ENCODE results near the gene WBP2NL. TPM values are rescaled to one million over a fixed set of nuclear protein-coding genes. Genes with fewer than 3 reads are reported as not detected.

WBP2NL gene
- polyA plus RNA-seq, 12 donors: 0.50 to 4.1 (median 1.6) TPM; not detected in 2

DNA sequence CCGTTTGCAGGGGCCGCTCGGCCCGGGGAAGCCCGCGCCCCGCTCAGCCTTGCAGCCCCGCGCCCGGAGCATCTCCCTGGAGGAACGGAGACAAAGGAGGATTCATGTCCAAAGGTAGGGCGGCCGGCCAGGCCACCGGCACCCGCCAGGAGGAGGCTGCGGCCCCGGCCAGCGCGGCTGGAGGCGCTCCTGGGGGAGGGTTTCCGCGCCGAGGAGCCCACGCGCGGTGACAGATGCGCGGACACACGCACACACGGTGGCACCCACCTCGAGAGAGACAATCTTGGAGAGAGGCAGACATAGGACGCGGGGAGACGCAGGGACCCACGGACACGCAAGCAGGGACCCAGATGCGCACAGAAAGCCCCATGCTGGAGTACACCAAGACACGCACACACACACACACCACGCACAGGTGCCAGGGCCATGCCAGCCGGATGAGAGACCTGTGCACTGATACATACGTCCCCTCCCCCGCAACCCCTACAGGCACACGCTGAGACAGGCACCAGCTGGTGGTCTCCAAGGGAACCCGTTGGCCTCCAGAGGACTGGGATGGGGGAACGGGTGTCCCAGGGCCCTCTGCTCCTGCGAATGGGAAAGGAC is 21.5 kb upstream of the WBP2NL start:
- no peak for DNase-seq

DNA sequence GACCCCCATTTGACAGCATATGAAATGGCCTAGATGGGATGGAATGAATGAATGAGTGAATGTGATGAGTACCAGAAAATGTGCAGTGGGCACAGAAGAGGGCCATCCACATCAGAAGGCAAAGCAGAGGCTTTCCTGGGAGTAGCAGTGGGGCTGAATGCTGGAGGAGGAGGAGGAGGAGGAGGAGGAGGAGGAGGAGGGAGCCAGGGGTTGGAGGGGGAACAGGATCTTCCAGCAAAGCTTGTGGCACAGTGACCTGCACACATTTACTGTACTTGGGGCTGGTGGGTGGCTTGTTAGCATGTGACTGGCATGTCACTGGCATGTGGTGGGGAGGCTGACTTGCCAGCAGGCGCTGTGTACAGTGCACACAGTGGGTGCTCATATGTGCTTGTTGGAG is 19.9 kb upstream of the WBP2NL start:
- DNase-seq: no peak

DNA sequence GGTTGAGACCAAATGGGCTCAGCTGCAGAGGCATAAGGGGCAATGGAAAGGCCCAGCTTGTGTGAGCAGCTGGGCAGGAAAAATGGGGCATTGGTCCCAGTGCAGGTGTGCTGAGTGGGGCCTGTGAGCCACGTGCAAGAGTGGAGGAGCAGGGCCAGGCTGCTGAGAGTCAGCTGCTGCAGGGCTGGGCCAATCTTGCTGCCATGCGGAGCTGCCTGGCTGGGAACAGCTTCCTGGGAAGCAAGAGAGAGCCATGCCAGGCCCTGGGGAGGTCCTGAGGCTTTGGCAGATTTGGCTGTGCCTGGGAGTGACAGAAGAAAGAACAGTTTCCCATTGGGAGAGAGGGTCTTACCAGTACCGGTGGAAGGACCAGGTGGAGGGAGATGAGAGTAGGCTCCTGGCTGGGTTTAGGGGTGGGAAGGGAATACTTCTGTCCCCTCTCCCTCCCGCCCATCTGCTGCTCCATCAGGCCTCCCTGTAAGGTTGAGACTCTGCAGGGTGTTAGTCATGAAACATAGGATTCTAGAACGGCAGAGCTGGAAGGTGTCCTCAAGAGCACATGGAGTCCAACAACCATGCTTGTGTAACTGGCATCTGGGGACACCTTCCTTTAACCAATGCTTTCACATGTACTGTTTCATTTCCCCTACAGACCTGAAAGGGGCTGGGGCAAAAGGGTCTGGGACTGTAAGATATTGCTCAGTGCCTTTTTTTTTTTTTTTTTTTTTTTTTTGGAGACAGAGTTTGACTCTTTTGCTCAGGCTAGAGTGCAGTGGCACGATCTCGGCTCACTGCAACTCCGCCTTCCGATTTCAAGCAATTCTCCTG is 19.0 kb upstream of the WBP2NL start:
- no peak for DNase-seq

DNA sequence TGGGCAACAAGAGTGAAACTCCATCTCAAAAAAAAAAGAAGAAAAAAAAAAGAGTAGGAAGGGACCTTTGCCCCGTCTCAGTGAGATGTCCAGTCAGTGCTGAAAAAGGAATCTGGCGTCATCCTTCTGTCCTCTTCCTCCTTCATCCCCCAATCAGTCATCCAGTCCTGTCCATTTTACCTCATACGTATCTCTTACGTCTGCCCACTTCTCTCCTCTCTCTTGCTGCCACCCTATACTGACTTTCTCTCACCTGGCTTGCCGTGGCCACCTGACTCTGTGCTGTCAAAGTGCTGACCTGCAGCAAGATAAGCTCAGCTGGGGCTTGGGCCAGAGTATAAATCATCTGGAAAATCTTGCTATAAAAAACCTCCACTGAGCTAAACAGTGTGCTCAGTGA is 15.7 kb upstream of the WBP2NL start:
- DNase-seq: no peak

DNA sequence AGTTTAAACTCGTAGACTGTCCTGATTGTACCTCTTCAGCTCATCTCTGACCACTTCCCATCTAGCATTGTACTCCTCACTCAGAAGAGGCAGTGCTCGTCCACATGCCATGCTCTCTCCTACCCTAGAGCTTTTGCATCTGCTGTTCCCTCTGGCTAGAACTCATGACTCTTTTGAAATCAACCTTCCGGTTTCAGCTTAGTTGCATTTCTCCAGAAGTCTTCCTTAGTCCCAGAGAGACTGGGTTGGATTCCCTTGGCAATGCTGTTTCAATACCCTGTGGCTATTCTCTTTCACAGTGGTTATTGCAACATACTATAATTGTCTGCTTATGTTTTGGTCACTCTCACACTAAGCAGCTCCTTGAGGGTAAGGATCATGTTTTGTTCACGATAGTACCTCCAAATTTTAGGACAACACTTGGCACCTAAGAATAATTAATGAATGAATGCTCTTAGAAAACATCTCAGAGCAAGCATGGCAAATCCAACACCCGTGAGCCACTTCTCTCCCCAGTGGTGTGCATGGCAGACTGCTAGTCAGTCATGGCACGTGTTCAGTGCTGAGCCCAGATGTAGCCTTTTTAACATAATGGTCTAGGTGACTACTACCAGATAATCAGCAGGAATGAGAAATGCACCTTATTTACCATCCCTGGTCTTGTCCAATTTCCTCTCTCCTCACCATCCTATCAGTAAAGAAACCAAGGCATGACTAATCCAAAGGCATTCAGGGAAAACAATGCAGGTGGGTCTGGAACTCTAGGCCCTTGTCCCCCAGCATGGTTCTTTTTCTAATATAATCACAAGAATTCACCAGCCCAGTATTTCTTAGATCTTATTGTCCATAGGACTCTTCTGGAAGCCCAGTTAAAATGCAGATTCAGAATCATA is 14.8 kb upstream of the WBP2NL start:
- DNase-seq: no peak

DNA sequence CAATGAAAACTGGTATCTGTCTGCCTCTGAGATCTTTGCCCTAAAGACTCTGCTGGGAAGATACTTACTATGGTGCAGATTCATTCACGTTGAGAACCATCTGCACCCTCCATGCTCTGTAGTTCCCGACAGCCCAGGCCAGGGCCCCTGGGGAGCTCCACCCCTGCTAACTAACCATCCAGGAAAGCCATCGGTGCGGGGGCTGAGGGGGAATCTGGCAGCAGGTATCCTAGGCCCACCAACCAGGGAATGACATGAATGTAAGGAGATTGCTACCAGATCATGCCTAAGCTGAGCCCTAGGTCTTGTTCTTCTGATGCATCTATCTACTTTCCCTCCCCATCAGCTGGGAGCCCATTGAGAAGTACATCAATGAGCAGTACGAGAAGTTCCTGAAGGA is 11.3 kb upstream of the WBP2NL start:
- DNase-seq: no peak

DNA sequence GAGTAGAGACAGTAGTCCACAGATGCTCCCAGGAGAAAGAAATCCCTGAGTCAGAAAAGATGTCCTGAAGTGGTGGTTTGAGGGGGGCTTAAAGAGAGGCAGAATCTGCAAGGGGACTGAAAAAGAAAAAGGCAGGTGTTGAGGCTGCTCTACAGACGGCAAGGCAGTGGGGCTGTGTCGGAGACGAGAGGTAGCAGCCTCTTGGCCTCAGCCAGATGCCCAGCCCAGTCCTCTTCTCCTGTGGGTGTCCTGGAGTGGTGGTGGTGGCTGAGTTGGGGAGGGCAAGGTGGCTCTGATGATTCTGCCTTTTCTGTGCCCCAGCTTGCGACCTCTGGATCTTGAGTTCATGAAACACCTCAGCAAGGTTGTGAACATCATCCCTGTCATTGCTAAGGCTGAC is 9.3 kb upstream of the WBP2NL start:
- no peak for DNase-seq

DNA sequence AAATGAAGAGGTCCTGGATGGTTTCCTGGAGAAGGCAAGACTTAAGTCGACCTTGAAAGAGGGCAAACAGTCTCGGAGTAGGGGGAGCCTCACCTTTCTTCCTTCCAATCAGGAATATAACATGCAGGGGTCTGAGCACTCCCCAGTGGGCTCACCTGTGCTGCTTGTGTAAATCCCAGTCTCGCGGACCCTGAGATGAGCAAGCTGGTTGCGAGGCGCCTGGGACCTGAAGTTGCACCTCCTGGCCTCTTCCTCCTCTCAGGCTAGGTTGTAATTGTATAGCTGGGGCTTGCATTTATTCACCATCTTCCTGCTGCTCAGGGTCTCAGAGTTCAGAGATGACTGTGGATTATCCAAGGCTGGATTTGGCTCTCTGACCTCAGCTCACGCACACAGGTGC is 7.5 kb upstream of the WBP2NL start:
- no peak for DNase-seq

DNA sequence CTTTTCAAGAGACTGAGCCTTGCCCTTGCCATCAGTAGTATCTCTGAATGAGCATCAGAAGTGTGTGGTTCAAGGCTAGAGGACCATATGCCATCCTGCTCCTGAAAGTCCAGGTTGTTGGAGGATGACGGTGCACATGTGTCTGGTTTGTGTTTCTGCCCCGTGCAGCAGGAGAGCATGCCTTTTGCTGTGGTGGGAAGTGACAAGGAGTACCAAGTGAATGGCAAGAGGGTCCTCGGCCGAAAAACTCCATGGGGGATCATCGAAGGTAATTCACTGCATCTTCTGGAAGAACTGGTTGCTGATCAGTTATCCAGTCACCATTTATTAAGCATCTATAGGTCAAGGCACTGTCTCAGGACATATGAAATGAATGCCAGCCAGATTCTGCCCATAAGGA is 6.1 kb upstream of the WBP2NL start:
- no peak for DNase-seq

DNA sequence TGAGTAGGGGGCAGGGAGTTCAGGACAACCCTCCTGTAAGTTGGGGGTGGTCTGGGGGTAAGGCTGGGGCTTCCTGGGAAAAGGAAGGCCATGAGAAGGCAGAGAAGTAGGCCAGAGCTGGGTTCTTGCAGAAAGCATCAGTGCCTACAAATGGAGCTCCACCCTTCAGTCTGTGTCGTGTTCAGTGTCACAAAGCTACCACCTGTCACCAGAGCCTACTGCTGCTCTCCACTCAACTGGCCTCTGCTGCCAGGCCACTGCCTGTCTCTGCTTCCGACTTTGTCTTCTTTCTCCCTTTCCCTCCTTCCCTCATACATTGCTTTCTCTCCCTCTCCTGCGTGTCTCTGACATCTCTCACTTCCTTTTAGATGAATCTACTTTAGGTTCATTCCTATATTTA is 3.4 kb upstream of the WBP2NL start:
- DNase-seq: no peak

DNA sequence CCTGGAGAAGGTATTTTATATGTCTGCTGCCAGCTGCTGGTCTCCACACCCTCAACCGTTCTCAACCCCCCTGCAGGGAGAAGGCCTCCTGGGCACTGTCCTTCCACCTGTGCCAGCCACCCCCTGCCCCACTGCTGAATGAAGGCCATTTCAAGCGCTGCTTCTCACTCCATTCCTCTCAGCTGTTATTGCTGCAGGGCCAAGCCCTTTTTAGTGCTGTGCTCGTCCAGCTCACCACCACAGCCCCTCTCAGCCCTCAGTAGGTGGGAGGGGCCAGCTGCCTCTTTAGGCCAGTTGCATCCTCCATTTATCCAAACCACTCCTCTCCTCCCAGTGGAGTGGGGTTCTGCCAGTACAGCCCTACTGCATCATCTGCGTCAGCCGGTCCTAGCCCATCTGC is 1.8 kb upstream of the WBP2NL start:
- no peak for DNase-seq

DNA sequence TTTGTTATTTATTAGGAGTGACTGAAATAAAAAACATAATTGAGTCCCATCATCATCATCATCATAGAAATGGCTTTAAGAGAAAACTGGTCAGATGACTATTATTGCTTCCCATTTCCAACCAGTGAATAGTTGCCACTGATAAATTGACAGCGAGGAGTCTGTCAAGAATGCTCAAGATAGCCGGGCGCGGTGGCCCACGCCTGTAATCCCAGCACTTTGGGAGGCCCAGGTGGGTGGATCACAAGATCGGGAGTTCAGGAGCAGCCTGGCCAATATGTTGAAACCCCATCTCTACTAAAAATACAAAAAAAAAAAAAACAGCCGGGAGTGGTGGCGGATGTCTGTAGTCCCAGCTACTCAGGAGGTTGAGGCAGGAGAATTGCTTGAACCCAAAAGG is 1.9 kb downstream of the WBP2NL start:
- DNase-seq: no peak

DNA sequence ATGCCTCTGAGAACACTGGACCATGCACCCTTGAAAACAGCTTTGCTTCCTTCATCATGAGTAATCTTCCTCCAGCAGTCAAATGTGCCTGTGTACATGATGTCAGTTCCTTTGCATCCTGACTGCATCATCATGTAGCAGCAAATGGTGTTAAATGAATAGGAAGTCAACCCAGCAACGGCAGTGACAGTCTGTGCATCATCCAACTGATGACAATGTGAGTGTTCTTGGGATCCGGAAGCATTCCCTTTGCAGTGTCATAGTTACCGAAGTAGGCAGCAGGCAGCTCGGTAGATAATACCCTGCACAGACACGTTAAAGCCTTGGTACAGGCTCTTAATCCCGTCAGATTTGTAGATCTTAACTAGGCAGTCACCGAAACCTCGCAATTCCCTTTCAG is 2.5 kb downstream of the WBP2NL start:
- DNase-seq: no peak

DNA sequence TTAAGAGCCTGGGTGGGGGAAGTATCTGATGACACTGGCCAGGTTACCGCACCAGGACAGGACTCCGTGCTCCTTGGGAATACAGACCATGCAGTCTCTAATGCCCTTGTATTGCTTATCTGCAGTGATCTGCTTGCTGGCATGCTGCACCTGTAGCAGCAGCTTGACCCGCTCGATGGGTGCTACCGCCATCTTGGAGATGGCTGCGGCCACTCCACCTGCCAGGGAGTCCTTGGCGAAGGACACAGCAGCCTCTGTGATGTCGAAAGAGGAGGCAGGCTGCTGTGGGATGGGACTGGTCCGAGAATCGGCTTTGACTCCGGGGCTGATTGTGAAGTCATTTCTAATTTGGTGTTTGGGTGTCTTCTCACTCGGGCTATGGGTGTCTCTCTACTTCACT is 3.1 kb downstream of the WBP2NL start:
- DNase-seq: no peak

DNA sequence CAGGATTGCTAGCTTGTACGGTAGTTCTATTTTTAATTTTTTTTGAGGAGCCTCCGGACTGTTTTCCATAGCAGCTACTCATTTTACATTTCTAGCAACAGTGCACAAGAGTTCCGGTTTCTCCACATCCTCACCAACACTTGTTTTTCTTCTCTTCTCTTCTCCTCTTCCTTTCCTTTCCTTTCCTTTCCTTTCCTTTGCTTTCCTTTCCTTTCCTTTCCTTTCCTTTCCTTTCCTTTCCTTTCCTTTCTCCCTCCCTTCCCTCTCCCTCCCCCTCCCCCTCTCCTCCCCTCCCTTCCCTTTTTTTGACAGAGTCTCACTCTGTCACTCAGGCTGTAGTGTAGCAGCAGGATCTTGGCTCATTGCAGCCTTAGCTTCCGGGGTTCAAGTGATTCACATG is 9.3 kb downstream of the WBP2NL start:
- no peak for DNase-seq

DNA sequence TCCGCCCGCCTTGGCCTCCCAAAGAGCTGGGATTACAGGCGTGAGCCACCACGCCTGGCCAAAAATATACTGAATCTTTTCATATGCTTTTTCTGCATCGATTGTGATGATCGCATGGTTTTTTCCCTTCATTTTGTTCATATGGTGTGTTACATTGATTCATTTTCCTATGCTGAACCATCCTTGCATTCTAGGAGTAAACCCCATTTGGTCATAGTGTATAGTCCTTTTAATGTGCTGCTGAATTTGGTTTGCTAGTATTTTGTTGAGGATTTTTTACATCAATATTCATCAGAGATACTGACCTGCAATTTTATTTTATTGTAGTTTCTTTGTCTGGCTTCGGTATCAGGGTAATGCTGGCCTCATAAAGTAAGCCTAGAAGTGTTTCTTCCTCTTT is 12.2 kb downstream of the WBP2NL start:
- DNase-seq: no peak

DNA sequence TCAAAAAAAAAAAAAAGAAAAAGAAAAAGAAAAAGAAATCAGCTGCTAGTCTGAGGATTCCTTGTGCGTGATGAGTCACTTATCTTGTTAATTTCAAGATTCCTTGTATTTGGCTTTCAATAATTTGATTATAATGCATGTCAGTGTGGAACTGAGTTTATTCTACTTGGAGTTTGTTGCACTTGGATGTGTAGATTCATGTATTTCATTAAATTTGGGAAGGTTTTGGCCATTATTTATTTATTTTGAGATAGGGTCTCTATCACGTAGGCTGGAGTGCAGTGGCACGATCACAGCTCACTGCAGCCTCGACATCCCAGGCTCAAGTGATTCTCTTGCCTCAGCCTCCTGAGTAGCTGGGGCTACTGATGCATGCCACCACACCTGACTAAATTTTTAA is 14.8 kb downstream of the WBP2NL start:
- DNase-seq: no peak

DNA sequence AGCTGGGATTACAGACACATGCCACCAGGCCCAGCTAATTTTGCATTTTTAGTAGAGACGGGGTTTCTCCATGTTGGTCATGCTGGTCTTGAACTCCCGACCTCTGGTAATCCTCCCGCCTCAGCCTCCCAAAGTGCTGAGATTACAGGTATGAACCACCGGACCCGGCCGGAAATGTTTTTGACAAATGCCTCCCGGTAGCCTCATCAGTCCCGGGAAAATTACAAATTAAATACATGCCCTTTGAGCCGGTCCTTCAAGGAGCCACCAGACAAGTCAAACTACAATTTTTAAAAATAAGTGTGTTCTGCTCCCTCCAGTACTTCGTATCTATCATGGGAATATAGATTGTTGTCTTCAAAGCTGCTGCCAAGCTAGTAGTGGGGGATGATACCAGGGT is 17.5 kb downstream of the WBP2NL start:
- no peak for DNase-seq

DNA sequence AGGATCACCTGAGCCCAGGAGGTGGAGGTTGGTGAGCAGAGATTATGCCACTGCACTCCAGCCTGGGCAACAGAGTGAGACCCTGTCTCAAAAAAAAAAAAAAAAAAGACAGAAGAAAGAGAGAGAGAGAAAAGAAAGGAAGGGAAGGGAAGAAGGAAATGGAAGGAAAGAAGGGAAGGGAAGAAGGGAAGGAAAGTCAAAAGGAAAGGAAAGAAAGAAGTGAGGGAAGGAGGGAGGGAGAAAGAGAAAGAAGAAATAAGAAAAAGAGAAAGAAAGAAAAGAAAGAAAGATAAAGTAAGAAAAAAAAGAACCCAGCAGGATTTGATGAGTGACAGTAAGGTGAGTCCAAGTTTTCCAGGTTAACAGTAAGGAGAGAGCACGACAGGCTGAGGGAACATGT is 19.6 kb downstream of the WBP2NL start:
- no peak for DNase-seq

DNA sequence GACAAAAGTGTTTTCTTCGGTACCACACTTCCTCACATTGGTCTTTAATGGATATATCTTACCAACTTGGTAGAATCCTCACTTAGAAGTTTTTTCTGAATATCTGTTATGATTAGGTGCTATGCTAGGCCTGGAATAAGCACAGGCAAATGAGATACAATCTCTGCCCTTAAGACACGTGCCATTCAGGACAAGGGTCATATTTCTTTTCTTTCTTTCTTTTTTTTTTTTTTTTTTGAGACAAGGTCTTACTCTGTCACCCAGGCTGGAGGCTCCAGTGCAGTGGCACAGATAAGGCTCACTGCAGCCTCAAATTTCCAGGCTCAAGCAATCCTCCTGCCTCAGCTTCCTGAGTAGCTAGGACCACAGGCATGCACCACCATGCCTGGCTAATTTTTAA is 23.0 kb downstream of the WBP2NL start:
- DNase-seq: no peak

DNA sequence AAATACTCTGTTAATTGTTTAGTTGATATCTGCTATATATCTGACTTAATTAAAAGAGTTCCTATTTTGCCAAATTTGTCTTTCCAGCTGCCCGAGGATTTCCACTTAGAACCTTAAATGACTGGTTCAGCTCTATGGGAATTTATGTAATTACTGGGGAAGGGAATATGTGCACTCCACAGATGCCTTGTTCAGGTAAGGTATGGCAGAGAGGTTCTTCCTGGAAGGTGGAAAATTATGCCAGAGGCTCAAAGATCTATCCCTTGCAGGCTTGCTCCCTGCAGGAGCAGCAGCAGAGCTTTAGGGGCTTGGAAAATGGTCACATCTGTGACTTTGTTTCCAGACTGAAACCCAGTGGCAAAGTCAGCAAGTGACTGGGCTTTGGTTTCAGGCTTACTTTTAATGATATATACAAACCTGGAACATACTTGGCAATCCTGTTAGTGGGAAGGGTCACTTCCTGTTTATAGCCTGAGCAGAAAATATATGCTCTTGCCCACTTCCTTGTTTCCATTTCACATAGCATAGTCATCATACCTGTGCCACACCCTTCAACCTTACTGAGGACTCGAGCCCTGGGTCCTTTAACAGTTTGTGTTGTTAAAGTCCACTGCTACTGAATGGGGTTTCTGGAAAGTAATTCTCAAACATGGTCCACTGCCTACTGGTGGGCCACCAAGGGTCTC is 23.7 kb downstream of the WBP2NL start:
- DNase-seq: no peak

DNA sequence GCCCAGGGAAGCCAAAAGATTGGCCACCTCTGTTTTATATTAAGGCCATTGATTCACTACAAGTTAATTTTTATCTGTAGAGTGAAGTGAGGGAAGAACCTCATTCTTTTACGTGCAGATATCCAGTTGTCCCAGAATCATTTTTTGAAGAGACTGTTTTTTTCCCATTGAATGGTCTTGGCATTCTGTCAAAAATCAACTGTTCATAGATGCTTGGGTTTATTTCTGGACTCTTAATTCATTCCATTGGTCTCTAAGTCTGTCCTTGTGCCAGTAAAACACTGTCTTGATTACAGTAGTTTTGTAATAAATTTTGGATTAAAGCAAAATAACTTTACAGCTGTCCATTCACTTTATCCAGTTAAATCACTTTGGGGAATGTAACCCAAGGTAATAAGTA is 26.8 kb downstream of the WBP2NL start:
- no peak for DNase-seq

Measured in muscle of arm (tissue), 12 donors.